ENCODE measurements around the gene SYNC.
"Not testable (repeated sequence)": the region's sequence is repeated elsewhere in the genome, so short reads cannot be mapped to it uniquely, and the experiment has no call there.

SYNC gene

GRCh38 chr1:32693455-32694174 is 9.0 kb downstream of the SYNC start:
- DNase-seq (ENCODE audit: low read depth in 2 of 2) = no peak

- DNase-seq (ENCODE audit: low read depth in 2 of 2) = no peak
Measured at GRCh38 chr1:32686387-32686786, 16.2 kb downstream of the SYNC start.

GRCh38 chr1:32685498-32685897 is 17.1 kb downstream of the SYNC start:
- no peak for DNase-seq (ENCODE audit: low read depth in 2 of 2)

GRCh38 chr1:32684167-32684811 is 18.3 kb downstream of the SYNC start:
- no peak for DNase-seq (ENCODE audit: low read depth in 2 of 2)

GRCh38 chr1:32683397-32683796 is 19.2 kb downstream of the SYNC start:
- DNase-seq (ENCODE audit: low read depth in 2 of 2) = no peak

GRCh38 chr1:32681999-32682398 is 20.6 kb downstream of the SYNC start:
- no peak for DNase-seq (ENCODE audit: low read depth in 2 of 2)

- no peak for DNase-seq (ENCODE audit: low read depth in 2 of 2)
Measured at GRCh38 chr1:32681509-32681908, 21.1 kb downstream of the SYNC start.

GRCh38 chr1:32680642-32681041 is 21.9 kb downstream of the SYNC start:
- DNase-seq (ENCODE audit: low read depth in 2 of 2) = no peak

- DNase-seq (ENCODE audit: low read depth in 2 of 2) = not testable (repeated sequence)
Measured at GRCh38 chr1:32679993-32680392, 22.6 kb downstream of the SYNC start.

GRCh38 chr1:32676945-32677344 is 25.6 kb downstream of the SYNC start:
- no peak for DNase-seq (ENCODE audit: low read depth in 2 of 2)

- DNase-seq (ENCODE audit: low read depth in 2 of 2) = not testable (repeated sequence)
Measured at GRCh38 chr1:32668716-32669115, 33.9 kb downstream of the SYNC start.

- no peak for DNase-seq (ENCODE audit: low read depth in 2 of 2)
Measured at GRCh38 chr1:32666901-32667566, 35.5 kb downstream of the SYNC start.

- DNase-seq (ENCODE audit: low read depth in 2 of 2) = no peak
Measured at GRCh38 chr1:32665915-32666314, 36.7 kb downstream of the SYNC start.

GRCh38 chr1:32659581-32659980 is 43.0 kb downstream of the SYNC start:
- DNase-seq (ENCODE audit: low read depth in 2 of 2) = no peak

- DNase-seq (ENCODE audit: low read depth in 2 of 2) = no peak
Measured at GRCh38 chr1:32652244-32652962, 50.2 kb downstream of the SYNC start.

GRCh38 chr1:32651461-32652073 is 51.0 kb downstream of the SYNC start:
- DNase-seq (ENCODE audit: low read depth in 2 of 2) = no peak

- DNase-seq (ENCODE audit: low read depth in 2 of 2) = peak; percentile 97 to 99
Measured at GRCh38 chr1:32650752-32651460, 51.7 kb downstream of the SYNC start, which contains the start of gene RBBP4. TSS of gene RBBP4 (plus strand) at chr1:32651208. CDS start at chr1:32651307, 99 bp downstream.

- DNase-seq (ENCODE audit: low read depth in 2 of 2) = peak; percentile 66 to 77
Measured at GRCh38 chr1:32650248-32650751, 52.3 kb downstream of the SYNC start, which contains the start of gene ZBTB8OS. TSS of gene ZBTB8OS (minus strand) at chr1:32650550. CDS start at chr1:32650529, 21 bp downstream.

- DNase-seq (ENCODE audit: low read depth in 2 of 2) = no peak
Measured at GRCh38 chr1:32647308-32648134, 55.0 kb downstream of the SYNC start.

- no peak for DNase-seq (ENCODE audit: low read depth in 2 of 2)
Measured at GRCh38 chr1:32644426-32644825, 58.1 kb downstream of the SYNC start.
